HepG2 (cell line): ENCODE measurements around the gene KIAA0930. TPM values are rescaled to one million over a fixed set of nuclear protein-coding genes. Genes with fewer than 3 reads are reported as not detected.

Source experiments
- GABPB1 ChIP-seq: IDR thresholded peaks from 2 replicates; pipeline ENCODE4 v1.6.1; 2016; ENCODE audit warnings: mild to moderate bottlenecking, missing genetic modification reagents, moderate library complexity, missing compliant biosample characterization
- GTF2F1 ChIP-seq: fragments of 150-350 bp; IDR thresholded peaks from 2 replicates; pipeline ENCODE4 v1.6.1; 2014; ENCODE audit warnings: low read length
- HCFC1 ChIP-seq: fragments of 150-350 bp; IDR thresholded peaks from 2 replicates; pipeline ENCODE4 v1.6.1; 2014; ENCODE audit warnings: low read depth, low read length
- HNF1B ChIP-seq: sonication (generic); formaldehyde crosslinking; IDR thresholded peaks from 2 replicates; pipeline ENCODE4 v1.5.1; 2020; ENCODE audit warnings: mild to moderate bottlenecking, moderate library complexity, missing genetic modification reagents
- HNRNPL ChIP-seq: fragments of 200-400 bp; formaldehyde crosslinking; IDR thresholded peaks from 2 replicates; pipeline ENCODE4 v1.6.1; 2017; ENCODE audit warnings: mild to moderate bottlenecking, low read depth, low read length
- MEF2D ChIP-seq: sonication (generic); formaldehyde crosslinking; IDR thresholded peaks from 2 replicates; pipeline ENCODE4 v1.5.1; 2020; ENCODE audit warnings: mild to moderate bottlenecking, missing genetic modification reagents
- NFRKB ChIP-seq: fragments of 450-650 bp; IDR thresholded peaks from 2 replicates; pipeline ENCODE4 v1.6.1; 2017
- RBFOX2 ChIP-seq: fragments of 200-400 bp; formaldehyde crosslinking; IDR thresholded peaks from 2 replicates; pipeline ENCODE4 v1.6.1; 2017; ENCODE audit warnings: low read depth, mild to moderate bottlenecking, low read length
- RNF2 ChIP-seq: fragments of 450-650 bp; conservative IDR thresholded peaks from 2 replicates; pipeline ENCODE4 v1.6.1; 2016; ENCODE audit warnings: low read depth
- SOX6 ChIP-seq, 2 experiments: fragments of 450-650 bp in 1 of 2; sonication (generic) in 1 of 2; formaldehyde crosslinking in 1 of 2; IDR thresholded peaks; 2 replicates each; pipeline versions ENCODE4 v1.4.0 to v1.6.1; 2017 to 2020; ENCODE audit warnings: antibody characterized with exemption in 1 of 2, mild to moderate bottlenecking in 1 of 2, missing genetic modification reagents in 1 of 2
- TFDP2 ChIP-seq: sonication (generic); formaldehyde crosslinking; IDR thresholded peaks from 2 replicates; pipeline ENCODE4 v1.4.0; 2020; ENCODE audit warnings: missing genetic modification reagents
- TMF1 ChIP-seq: sonication (generic); formaldehyde crosslinking; IDR thresholded peaks from 2 replicates; pipeline ENCODE4 v1.8.1; 2022; ENCODE audit warnings: low read depth, missing genetic modification reagents
- ZNF382 ChIP-seq: sonication (generic); formaldehyde crosslinking; IDR thresholded peaks from 2 replicates; pipeline ENCODE4 v1.5.0; 2020; ENCODE audit warnings: missing genetic modification reagents, mild to moderate bottlenecking, borderline replicate concordance
- ZNF407 ChIP-seq: sonication (generic); formaldehyde crosslinking; IDR thresholded peaks from one replicate; pipeline ENCODE4 v1.5.1; 2020; ENCODE audit warnings: mild to moderate bottlenecking, missing genetic modification reagents; ENCODE audit errors: not compliant biosample characterization
- ZNF891 ChIP-seq: sonication (generic); formaldehyde crosslinking; IDR thresholded peaks from 2 replicates; pipeline ENCODE4 v1.5.0; 2020; ENCODE audit warnings: mild to moderate bottlenecking, missing genetic modification reagents
- polyA plus RNA-seq, 8 experiments: library from polyadenylated mRNA; depleted of rRNA in 3 of 8; stranded (reverse) in 7 of 8; unstranded in 1 of 8; fragments of >200 nt; fragmentation: Illumina TruSeq in 4 of 8; extraction: Trizol in 4 of 8; gene quantifications; 2 replicates each; pipeline versions ENCODE4 v1.2.1 to v1.2.3, GENCODE V29; 2011 to 2016; ENCODE audit warnings: low read depth in 4 of 8, missing spikeins in 1 of 8, mixed read lengths in 1 of 8; ENCODE audit not compliant: insufficient read depth in 1 of 8
- total RNA-seq, 5 experiments: library from RNA; depleted of rRNA; stranded (reverse); fragments of >200 nt; fragmentation: Illumina TruSeq; extraction: Trizol; gene quantifications; 2 replicates each; pipeline ENCODE4 v1.2.3, GENCODE V29; 2016; ENCODE audit warnings: low read depth in 1 of 5

The KIAA0930 gene
- total and polyA plus RNA-seq, 2 of the 13 experiments (the other 11 are each of a cell fraction or from before 2014, with no cell fraction given): 27.0 to 38.2 TPM

- TF ChIP-seq RNF2 (no peak), GABPB1 (CRISPR knock-in tag) (0 out of 2 replicates have a peak, but pooled peaks have one; percentile 12), SOX6 (IDR thresholded peaks at IDR 0.05) (no peak), SOX6 (CRISPR knock-in tag; IDR thresholded peaks at IDR 0.05) (0 out of 2 replicates have a peak, but pooled peaks have one; percentile 11), RBFOX2 (peak; percentile 61; the same call in 1 of the 2 replicates), ZNF407 (CRISPR knock-in tag) (peak; percentile 30), TMF1 (CRISPR knock-in tag) (no peak), HCFC1 (no peak), HNRNPL (0 out of 2 replicates have a peak, but pooled peaks have one; percentile 20), ZNF891 (CRISPR knock-in tag) (peak; percentile 55; the same call in 1 of the 2 replicates), TFDP2 (no peak), GTF2F1 (no peak), HNF1B (peak; percentile 66), ZNF382 (CRISPR knock-in tag) (no peak), NFRKB (no peak), MEF2D (CRISPR knock-in tag) (0 out of 2 replicates have a peak, but pooled peaks have one; percentile 18)
Observed at GRCh38 chr22:45240104-45240809, 437 bp downstream of the KIAA0930 start (continued).
